Erythroblast (primary cell): ENCODE measurements around the gene TEX19.

Experiments used
- DNase-seq, 2 experiments: peaks; one replicate each; lab custom pipeline; 2025; lab: John Stamatoyannopoulos, UW
- GATA1 ChIP-seq: IDR thresholded peaks from 2 replicates; pipeline ENCODE4 v1.6.1; 2011; ENCODE audit warnings: low read depth, mild to moderate bottlenecking, control low read depth, low read length, moderate library complexity
- POLR2A ChIP-seq: IDR thresholded peaks from 2 replicates; pipeline ENCODE4 v1.6.1; 2011; ENCODE audit warnings: mild to moderate bottlenecking, low read length

Gene TEX19

GRCh38 chr17:82388223-82388921 is 29.3 kb downstream of the TEX19 start:
- DNase-seq: peak; percentile 39 to 52
- TF ChIP-seq GATA1: no peak
- TF ChIP-seq POLR2A: no peak

- no peak for TF ChIP-seq POLR2A
- no peak for TF ChIP-seq GATA1
These were observed 29.9 kb downstream of the TEX19 start for GRCh38 chr17:82388922-82389283.

GRCh38 chr17:82389379-82389778 is 30.3 kb downstream of the TEX19 start:
- DNase-seq: no peak
- no peak for TF ChIP-seq POLR2A
- no peak for TF ChIP-seq GATA1

More at GRCh38 chr17:82388922-82389283, 29.9 kb downstream of the TEX19 start:
- DNase-seq: no peak

- DNase-seq: no peak
- TF ChIP-seq GATA1 (no peak), POLR2A (no peak)
These were observed 31.2 kb downstream of the TEX19 start for GRCh38 chr17:82390015-82390859.

GRCh38 chr17:82390860-82391435 is 31.9 kb downstream of the TEX19 start:
- TF ChIP-seq POLR2A (no peak), GATA1 (no peak)
- no peak for DNase-seq

GRCh38 chr17:82391496-82392066 is 32.5 kb downstream of the TEX19 start:
- no peak for DNase-seq

GRCh38 chr17:82392209-82392920 is 33.3 kb downstream of the TEX19 start:
- no peak for DNase-seq

More at GRCh38 chr17:82391496-82392066, 32.5 kb downstream of the TEX19 start:
- TF ChIP-seq GATA1: no peak
- TF ChIP-seq POLR2A: no peak

GRCh38 chr17:82392941-82393340 is 33.9 kb downstream of the TEX19 start:
- TF ChIP-seq POLR2A (no peak), GATA1 (no peak)
- no peak for DNase-seq

More at GRCh38 chr17:82392209-82392920, 33.3 kb downstream of the TEX19 start:
- TF ChIP-seq POLR2A: no peak
- no peak for TF ChIP-seq GATA1

GRCh38 chr17:82394278-82394677 is 35.2 kb downstream of the TEX19 start:
- TF ChIP-seq POLR2A (no peak), GATA1 (no peak)
- DNase-seq: no peak

GRCh38 chr17:82396601-82397435 is 37.8 kb downstream of the TEX19 start:
- no peak for DNase-seq
- TF ChIP-seq GATA1 (no peak), POLR2A (no peak)

- TF ChIP-seq GATA1: no peak
- TF ChIP-seq POLR2A: no peak
- DNase-seq: no peak
These were observed 38.6 kb downstream of the TEX19 start for GRCh38 chr17:82397449-82398335.

- TF ChIP-seq GATA1 (no peak), POLR2A (no peak)
- DNase-seq: no peak
These were observed 40.0 kb downstream of the TEX19 start for GRCh38 chr17:82399041-82399441.
